ENCODE measurements around the gene SLC43A2. TPM values are rescaled to one million over a fixed set of nuclear protein-coding genes. Genes with fewer than 3 reads are reported as not detected.

SLC43A2 gene
- total RNA-seq, 2 donors from 2014 or later: 14.0 to 18.6 TPM

- Mint-ChIP-seq H3K36me3 (ENCODE audit: low read depth) (peaks cover 21% of the 10 kb centered on the region), H3K4me3 (no peak overlapping the region), H3K9me3 (peaks cover 9% of the 10 kb centered on the region), H3K4me1 (peaks cover 3% of the 10 kb centered on the region), H3K27me3 (ENCODE audit: insufficient read depth) (peaks cover 46% of the 10 kb centered on the region), H3K27ac (no peak overlapping the region)
- 92 to 96% methylated on average over 13 to 14 of the region's 14 CpGs for WGBS, 2 experiments (ENCODE audit: insufficient coverage in 1 of 2, insufficient read length in 1 of 2)
- Histone ChIP-seq H3K27ac (ENCODE audit: low read depth, low read length) (no peak overlapping the region), H3K9ac (ENCODE audit: extremely low read depth, low read length, poor library complexity, severe bottlenecking) (no peak overlapping the region), H3K27me3 (ENCODE audit: control insufficient read depth, insufficient read depth, low read length, poor library complexity, severe bottlenecking) (peaks cover 17% of the 10 kb centered on the region), H3K36me3 (ENCODE audit: control insufficient read depth, insufficient read depth, low read length) (peaks cover 3% of the 10 kb centered on the region), H3K9me3 (ENCODE audit: control insufficient read depth, low read length) (peaks cover 10% of the 10 kb centered on the region), H3K4me1 (ENCODE audit: control insufficient read depth, insufficient read depth, low read length) (no peaks in the 10 kb centered on the region), H3K4me3 (ENCODE audit: low read length) (no peak overlapping the region)
- no peak for TF ChIP-seq CTCF (conservative IDR thresholded peaks at IDR 0.05)
- DNase-seq: no peak
These were observed 27.1 kb downstream of the SLC43A2 start for GRCh38 chr17:1601571-1601970.

GRCh38 chr17:1598399-1599095 is 30.1 kb downstream of the SLC43A2 start:
- Histone ChIP-seq H3K9ac (ENCODE audit: extremely low read depth, low read length, poor library complexity, severe bottlenecking) (no peak overlapping the region), H3K9me3 (ENCODE audit: control insufficient read depth, low read length) (peaks cover 10% of the 10 kb centered on the region), H3K4me1 (ENCODE audit: control insufficient read depth, insufficient read depth, low read length) (no peaks in the 10 kb centered on the region), H3K27me3 (ENCODE audit: control insufficient read depth, insufficient read depth, low read length, poor library complexity, severe bottlenecking) (peaks cover 41% of the 10 kb centered on the region), H3K4me3 (ENCODE audit: low read length) (no peak overlapping the region), H3K27ac (ENCODE audit: low read depth, low read length) (no peak overlapping the region), H3K36me3 (ENCODE audit: control insufficient read depth, insufficient read depth, low read length) (peaks cover 3% of the 10 kb centered on the region)
- Mint-ChIP-seq H3K9me3 (peaks cover 9% of the 10 kb centered on the region), H3K4me3 (no peak overlapping the region), H3K36me3 (ENCODE audit: low read depth) (peaks cover 21% of the 10 kb centered on the region), H3K27me3 (ENCODE audit: insufficient read depth) (peaks cover 59% of the 10 kb centered on the region), H3K4me1 (no peaks in the 10 kb centered on the region), H3K27ac (no peak overlapping the region)
- WGBS, 2 experiments (ENCODE audit: insufficient coverage in 1 of 2, insufficient read length in 1 of 2): 76 to 93% methylated on average over 7 to 8 of the region's 8 CpGs
- TF ChIP-seq CTCF (conservative IDR thresholded peaks at IDR 0.05): no peak
- no peak for DNase-seq

- WGBS, 2 experiments (ENCODE audit: insufficient coverage in 1 of 2, insufficient read length in 1 of 2): 92 to 95% methylated on average over 13 to 14 of the region's 14 CpGs
- H3K4me1 Mint-ChIP-seq: no peaks in the 10 kb centered on the region
These were observed 30.7 kb downstream of the SLC43A2 start for GRCh38 chr17:1597861-1598342.

More at GRCh38 chr17:1597861-1598342, 30.7 kb downstream of the SLC43A2 start:
- Mint-ChIP-seq H3K36me3 (ENCODE audit: low read depth) (peaks cover 18% of the 10 kb centered on the region), H3K27ac (no peak overlapping the region), H3K27me3 (ENCODE audit: insufficient read depth) (peaks cover 65% of the 10 kb centered on the region), H3K4me3 (no peak overlapping the region), H3K9me3 (peaks cover 9% of the 10 kb centered on the region)
- no peak overlapping the region for H3K27ac ChIP-seq (ENCODE audit: low read depth, low read length)
- H3K4me1 ChIP-seq (ENCODE audit: control insufficient read depth, insufficient read depth, low read length): no peaks in the 10 kb centered on the region
- TF ChIP-seq CTCF (conservative IDR thresholded peaks at IDR 0.05): no peak
- H3K9ac ChIP-seq (ENCODE audit: extremely low read depth, low read length, poor library complexity, severe bottlenecking): no peak overlapping the region
- H3K27me3 ChIP-seq (ENCODE audit: control insufficient read depth, insufficient read depth, low read length, poor library complexity, severe bottlenecking): peaks cover 47% of the 10 kb centered on the region
- H3K36me3 ChIP-seq (ENCODE audit: control insufficient read depth, insufficient read depth, low read length): peaks cover 3% of the 10 kb centered on the region
- H3K4me3 ChIP-seq (ENCODE audit: low read length): no peak overlapping the region
- H3K9me3 ChIP-seq (ENCODE audit: control insufficient read depth, low read length): peaks cover 10% of the 10 kb centered on the region
- DNase-seq: no peak

Measured in endodermal cell (in vitro differentiated cells).